HG03280 (cell line): ENCODE data around the gene KIF13A.
"Not testable (repeated sequence)": the region's sequence is repeated elsewhere in the genome, so short reads cannot be mapped to it uniquely, and the experiment has no call there.

ENCODE experiments used
- ATAC-seq: cut with Tn5 transposase; IDR thresholded peaks from one replicate; pipeline ENCODE4 v1.9.1; 2021; ENCODE audit warnings: mild to moderate bottlenecking, moderate library complexity; ENCODE audit not compliant: unreplicated experiment

KIF13A gene

DNA sequence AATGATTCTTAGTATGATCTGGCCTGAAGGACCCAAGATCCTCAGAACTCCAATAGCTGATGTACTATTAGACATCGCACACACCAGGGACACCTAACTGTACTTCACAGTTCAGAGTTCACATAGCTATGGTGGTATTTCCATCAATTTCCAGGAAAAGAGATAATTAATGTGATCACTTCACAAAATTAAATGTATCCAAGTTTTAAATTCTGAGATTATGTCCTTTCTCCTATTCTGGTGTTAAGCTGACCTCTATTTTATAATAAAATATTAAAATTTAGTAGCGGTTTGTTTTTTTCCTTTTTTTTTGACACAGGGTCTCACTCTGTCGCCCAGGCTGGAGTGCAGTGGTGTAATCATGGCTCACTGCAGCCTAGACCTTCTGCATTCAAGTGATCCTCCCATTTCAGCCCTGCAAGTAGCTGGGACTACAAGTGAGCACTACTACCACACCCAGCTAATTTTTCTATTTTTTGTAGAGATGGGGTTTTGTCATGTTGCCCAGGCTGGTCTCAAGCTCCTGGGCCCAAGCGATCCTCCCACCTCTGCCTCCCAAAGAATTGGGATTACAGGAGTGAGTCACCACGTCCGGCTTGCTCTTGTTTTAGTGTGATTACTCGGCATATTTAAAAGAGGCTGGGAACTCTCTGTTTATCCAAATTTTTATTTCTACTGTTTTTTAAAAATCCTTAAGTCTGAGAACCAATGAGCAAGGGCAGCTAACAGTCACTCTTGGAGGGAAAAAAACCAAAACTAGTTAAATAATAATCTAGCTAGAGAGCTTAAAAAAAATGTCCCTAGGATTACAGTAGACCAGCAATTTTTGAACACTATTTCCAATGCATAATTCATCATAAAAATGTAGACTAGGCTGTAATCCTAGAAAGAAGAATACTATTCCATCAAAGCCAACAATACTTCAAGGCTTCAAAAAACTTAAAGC is 16.0 kb downstream of the KIF13A start:
- no peak for ATAC-seq

DNA sequence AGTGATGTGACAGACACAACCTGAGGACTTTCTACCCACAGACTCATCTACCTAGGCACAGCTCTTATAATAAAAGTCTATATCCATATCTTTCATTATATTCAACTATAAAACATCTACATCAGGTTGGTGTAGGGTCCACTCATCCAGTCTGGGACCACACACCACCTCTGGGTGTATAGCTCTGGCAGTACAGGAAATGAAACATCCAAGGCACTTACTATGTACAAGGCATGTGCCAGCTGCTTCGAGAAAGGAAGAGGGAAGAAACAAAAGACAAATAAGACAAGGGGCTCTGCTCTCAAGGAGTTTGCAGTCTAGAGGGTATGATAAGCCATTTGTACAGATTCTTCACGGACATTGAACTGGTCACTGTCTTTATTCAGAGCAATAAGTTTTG is 18.6 kb downstream of the KIF13A start:
- ATAC-seq = no peak

DNA sequence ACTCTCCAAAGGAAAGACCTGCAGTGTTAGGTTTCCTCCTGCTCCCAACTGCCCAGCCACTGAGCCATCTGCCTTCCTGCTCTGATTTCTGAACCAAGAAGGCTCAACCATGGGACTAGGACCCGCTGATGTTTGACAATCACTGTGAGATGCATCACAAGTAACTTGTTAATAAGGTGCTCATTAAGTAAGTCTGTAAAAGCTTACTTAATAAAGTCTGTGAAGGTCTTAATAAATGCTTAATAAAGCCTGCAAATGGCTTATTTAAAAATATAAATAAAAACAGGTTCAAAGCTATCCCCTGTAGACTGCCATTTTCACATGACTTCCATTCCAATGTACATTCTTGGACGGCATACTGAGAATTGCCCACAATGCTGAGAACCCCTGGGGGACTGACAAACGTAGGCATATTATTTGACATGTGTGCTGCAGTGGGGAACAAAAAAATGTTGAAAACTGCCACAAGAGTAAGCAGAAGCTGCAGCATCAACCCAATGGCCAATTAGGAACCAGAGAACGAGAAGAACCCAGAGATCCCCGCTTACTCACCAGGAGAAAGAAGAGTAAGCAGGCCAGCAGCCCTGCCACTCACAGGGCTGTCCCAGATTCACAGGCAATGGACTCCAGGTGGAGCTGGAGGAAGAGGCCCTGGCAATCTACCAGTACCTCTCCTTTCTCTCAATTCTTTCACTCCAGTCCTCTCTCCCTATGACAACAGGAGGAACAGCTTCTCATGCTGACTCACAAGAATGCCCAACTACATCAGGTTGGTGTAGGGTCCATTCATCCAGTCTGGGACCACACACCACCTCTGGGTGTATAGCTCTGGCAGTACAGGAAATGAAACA is 19.5 kb downstream of the KIF13A start:
- no peak for ATAC-seq

DNA sequence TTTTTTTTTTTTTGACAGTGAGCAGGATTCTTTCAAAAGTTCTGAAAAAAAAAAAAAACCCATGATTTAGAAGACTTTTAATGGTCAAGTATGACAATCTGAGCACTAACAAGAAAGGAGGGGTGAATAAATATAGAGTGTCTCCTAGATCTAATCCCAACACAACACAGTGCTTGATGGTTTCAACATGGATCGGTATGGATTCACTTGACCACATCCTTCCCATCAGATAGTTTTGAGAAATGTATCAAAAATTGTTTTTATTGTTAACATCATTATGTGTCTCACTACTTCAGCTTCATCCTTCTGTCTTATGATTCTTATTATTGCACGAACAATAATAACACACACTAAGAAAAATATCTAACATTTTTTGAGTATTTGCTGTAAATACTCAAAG is 21.0 kb downstream of the KIF13A start:
- no peak for ATAC-seq

DNA sequence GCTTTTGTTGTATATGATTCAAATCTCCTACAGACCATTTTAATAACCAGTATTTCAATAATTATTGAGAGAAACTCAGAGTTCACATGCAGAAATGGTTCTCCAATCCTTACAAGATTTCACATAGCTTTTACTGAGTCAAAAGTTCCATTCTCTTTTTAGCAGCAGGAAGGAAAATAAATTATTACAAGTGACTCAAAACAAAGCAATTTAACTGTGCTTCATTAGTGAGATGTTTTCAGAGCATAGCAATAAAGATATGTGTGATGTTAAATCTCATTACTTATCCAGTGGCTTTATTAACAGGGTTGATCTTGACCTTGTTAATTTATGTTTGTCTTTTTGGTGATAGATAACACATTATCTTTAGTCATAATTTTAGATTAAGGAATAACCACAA is 22.0 kb downstream of the KIF13A start:
- no peak for ATAC-seq

DNA sequence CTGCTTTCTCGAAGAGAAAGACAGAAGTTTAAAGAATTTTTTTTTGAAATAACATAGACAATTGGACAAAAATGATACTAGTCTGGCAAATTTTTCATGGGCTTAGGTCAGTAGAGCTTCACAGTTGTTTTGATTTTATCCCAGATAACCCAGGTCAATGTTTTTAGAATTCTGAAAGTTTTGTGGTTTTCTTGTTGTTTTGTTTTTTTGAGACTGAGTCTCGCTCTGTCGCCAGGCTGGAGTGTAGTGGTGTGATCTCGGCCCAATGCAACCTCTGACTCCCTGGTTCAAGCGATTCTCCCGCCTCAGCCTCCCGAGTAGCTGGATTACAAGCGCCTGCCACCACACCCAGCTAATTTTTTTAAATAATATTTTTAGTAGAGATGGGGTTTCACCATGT is 22.8 kb downstream of the KIF13A start:
- no peak for ATAC-seq

DNA sequence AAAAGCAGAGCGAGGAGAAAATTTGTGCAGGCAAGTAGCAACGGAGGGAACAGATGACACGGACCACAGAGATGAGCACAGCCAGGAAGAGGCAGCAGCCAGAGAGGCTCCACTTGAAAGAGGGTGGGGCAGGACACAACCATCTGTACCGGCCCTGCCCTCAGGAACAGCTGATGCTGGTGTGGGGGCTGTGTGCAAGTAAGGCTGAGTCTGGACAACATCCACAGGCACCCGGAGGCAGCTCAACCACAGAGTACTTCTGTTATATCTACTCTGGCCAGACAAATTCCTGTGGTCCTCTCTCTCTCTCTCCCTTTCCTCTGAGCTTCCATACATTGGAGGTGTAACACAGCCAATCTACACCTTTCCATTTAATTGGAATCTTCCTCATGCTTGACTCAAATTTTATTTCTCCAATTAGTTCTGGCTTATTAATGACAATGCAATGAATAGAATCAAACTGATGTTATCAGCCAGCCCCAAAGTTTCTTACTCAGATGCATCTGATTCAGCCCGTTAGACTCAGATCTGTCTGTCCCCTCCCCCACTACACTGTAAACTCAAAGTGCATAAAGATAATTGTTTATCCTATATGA is 24.9 kb downstream of the KIF13A start:
- no peak for ATAC-seq

DNA sequence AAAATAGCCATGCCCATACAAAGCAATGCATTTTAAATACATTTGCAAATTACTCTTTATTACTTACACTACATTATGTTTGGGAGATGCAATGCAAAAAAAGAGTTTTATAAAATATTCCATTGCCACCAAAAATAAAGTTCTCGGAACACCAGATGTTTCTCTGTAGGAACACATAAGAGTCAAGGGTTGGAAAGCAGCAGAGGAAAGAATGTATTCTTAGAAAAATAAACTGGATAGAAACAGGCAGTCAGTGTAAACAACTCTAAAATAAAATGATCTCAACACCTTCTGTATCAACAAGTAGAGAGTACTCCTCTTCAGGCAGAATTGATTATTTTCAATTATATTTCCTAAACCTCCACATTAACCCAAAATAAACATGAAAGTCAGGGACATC is 28.1 kb downstream of the KIF13A start:
- ATAC-seq = no peak

DNA sequence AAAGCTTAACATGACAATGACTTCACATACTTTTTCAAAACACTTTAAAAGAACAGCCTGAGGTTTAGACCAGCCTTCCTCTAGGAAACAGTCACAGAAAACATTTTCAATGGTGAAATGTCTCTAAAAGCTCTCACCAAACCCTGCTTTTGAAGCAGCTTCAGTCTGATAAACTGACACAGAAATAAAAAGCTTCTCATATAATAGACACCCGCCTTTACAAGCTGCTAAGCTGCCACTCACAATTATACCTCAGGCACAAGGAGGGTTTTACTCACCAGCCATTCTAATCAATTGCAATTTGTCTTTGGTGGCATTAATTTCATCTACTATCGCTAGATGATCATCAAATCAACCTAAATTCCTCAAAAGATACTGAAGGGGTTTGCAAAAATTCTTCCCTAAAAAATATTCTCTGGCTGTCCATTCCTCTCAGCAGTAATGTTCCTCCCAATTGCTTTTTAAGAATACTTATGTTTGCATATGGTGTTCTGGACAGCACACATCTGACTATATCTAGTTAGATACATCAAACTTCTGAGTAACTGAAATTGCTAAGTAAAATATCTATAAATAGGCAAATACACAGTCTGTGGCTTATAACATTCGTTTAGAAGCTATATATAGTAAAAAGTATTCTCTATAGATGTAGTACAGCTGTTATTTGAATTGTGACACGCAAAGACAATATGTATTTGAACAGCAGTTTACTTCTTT is 29.4 kb downstream of the KIF13A start:
- no peak for ATAC-seq

DNA sequence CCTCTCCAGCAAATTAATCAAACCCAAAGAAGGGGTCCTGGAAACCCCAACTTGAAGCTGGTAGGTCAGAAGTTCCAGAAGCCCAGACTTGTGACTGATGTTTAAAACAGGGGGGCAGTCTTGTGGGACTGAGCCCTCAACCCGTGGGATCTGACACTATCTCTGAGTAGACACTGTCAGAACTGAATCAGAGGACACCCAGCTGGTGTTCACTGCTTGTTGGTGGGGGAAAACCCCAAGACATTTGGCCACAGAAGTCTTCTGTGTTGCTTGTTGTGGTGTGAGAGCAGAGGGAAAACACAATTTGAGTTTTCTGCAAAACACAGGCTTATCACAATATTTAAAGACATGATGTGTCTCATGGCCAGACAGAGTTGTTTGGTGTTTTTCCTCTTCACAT is 29.9 kb downstream of the KIF13A start:
- ATAC-seq = peak; percentile 73

DNA sequence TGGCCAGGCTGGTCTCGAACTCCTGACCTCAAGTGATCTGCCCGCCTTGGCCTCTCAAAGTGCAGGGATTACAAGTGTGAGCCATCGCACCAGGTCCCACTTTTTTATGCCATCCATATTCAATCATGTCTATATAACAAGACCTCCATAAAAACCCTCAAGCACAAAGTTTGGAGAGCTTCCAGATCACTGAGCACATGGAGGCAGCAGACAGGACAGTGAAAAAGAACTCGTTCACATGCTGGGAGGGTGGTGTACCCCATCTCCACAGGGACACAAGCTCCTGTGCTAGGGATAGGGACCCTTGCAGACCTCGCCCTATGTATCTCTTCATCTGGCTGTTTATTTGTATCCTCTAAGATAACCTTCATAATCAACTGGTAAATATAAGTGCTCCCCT is 30.3 kb downstream of the KIF13A start:
- no peak for ATAC-seq

DNA sequence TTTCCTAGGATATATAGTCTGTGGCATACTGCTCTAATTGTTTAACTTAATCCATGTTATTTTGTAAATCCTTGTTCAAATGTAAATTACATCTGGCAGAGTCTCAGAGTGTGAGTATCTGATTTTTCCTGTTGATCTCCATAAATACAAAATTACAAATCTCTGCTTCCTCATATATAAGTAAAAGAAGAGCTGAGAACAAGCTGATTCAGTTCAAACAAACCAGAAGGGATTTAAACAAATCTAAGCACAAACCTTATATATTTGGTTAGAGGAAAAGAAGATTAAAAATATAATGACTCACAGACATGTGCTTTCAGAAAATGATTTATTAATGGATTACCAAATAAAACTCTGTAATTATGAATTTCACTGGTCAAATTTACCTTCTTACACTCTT is 37.3 kb downstream of the KIF13A start:
- no peak for ATAC-seq

DNA sequence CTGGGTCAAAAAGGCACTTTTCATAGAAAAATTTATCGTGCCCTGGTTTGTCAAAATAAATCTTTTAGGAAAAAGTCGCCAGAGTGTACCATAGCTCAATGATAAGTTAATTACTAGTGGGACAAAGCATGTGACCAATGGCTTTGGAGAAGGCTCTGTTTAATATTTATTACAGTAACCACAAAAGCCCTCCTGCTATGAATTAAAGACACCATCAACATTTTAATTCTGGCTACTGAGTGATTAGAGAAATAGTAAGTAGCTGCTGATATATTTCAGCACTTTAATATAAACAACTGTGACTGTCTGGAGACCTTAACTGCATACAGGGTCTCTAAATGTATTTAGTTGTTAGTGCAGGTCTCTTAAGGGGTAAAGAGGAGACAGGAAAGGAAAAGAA is 38.3 kb downstream of the KIF13A start:
- no peak for ATAC-seq

DNA sequence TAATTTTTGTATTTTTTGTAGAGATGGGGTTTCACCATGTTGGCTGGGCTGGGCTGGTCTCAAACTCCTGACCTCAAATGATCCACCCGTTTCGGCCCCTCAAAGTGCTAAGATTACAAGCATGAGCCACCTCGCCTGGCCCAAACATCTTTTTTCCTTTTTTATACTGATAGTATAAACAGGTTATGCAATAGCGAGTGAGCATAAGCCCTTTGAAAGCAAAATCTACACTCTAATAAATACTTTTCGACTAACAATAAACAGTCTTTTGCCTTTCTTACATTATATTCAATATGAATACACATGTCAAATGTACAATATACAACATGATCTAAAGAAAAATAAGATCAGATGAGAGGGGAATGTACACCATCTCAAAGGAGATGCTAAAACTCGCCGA is 38.7 kb downstream of the KIF13A start:
- ATAC-seq = no peak

DNA sequence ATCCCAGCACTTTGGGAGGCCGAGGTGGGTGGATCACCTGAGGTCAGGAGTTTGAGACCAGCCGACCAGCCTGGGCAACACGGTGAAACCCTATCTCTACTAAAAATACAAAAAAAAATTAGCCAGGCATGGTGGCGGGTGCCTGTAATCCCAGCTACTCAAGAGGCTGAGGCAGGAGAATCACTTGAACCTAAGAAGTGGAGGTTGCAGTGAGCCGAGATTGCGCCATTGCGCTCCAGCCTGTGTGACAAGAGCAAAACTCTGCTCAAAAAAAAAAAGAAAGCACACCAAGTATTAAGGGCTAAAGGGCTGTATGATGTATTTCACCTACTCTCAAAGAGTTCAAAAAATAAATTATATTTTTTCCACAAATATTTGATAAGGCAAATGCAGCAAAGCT is 39.9 kb downstream of the KIF13A start:
- ATAC-seq = not testable (repeated sequence)

DNA sequence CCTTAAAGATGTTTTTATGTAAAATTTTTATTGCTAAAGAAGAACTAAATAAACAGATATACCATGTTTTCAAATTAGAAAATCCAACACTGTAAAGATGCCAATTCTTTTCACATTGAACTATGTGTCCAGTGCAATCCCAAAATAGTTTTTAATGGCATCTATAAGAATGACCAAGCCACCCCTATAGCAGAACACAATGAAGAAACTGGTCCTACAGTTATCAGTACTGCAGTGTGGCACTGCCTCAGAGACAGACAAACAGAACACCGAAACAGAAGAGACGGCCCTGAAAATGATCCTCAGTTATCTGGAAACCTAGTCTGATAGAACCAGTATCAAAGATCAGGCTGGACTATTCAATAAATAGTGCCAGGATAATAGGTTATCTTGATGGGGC is 41.9 kb downstream of the KIF13A start:
- ATAC-seq = no peak

DNA sequence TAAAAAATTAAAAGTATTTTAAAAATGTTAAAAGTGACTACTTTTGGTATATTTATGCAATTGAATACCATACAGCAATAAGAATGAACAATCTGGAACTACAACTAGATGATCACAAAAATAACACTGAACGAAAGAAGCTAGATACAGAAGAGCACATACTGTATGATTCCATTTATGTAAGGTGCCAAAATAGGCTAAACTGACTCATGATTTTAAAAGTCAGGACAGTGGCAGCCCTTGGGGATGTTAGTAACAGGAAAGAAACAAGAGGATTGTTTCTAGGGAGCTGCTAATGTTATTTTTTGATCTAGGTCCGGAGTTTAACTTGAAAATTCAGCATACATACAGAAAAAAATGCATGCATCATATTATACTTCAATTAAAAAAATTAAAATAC is 42.3 kb downstream of the KIF13A start:
- ATAC-seq = no peak

DNA sequence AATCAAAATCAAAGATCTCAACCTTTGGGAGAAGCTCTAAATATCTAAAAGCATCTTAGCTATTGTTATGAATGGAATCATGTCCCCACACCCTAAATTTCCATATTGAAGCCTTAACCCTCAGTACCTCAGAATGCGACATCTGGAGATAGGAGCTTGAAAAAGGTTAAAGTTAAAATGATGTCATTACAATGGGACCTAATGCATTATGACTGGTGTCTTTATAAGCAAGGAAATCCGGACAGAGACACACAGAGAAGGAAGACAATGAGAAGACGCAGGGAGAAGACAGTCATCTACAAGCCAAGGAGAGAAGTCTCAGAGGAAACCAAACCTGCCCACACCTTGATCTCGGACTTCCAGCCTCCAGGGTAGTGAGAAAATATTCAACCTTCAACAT is 46.1 kb downstream of the KIF13A start:
- no peak for ATAC-seq

DNA sequence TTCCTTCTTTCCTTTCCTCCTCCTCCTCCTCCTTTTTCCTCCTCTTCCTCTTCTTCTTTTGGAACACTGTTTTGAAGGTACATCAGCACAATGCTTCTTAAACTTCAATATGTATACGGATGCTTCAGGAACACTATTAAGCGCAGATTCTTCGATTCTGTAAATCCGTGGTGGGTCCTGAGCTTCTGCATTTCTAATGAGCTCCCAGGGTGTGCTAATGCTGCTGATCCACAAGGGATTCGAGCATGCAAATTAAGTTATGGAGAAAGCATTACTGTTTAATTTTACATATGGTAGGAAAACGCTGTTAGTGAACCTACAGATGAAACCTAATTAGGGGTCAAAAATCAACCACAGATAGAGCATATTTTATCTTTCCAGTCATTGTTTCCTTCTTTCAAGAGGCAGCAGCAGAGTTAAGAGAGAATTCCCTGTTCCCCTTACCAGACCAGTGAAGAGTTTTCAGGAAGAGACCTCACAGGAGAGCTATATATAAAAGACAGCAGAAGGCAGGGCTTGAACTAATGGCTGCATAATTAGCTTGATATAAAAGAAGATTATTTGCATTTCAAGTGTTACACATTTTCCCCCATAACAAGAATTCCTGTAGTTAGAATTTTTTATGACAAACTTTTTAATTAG is 47.2 kb downstream of the KIF13A start:
- no peak for ATAC-seq

DNA sequence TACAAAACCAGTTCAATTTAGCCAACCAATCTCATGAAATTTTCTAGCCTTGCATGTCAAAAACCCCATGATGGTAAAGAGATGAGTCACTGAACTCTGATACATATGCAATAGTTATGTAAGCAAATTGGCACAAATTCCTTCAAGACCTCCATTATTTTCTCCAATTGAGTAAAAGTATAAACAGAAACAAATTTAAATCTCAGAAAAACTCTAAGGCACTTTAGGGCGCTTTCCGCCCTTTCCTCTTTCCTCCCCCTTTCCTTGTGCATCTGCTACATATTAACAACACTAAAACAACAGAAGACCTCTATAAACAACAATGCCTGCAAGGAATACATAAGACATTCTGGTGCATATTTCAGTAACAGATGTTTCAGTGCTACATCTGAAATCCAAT is 48.5 kb downstream of the KIF13A start:
- ATAC-seq = no peak
